Uterus (tissue), 4 donors: Measurements from ENCODE around the gene TALDO1. TPM values are rescaled to one million over a fixed set of nuclear protein-coding genes. Genes with fewer than 3 reads are reported as not detected.

Experiments used
- DNase-seq, 2 donors: peaks; one replicate each; pipeline ENCODE4 v3.0.0-alpha.2; 2019 to 2020
- H3K27ac ChIP-seq, 2 donors: fragments of 200-600 bp; sonication (generic); 1 replicate in 1 of 2; 2 replicates in 1 of 2; pipeline ENCODE4 v1.5.1; 2016 to 2018
- H3K27me3 ChIP-seq, 2 donors: fragments of 200-600 bp; sonication (generic); one replicate each; pipeline ENCODE4 v1.5.1; 2018 to 2019; ENCODE audit warnings: control low read depth in 1 of 2
- H3K36me3 ChIP-seq, 2 donors: fragments of 200-600 bp; sonication (generic); one replicate each; pipeline ENCODE4 v1.5.1; 2019; ENCODE audit warnings: control low read depth in 1 of 2
- H3K4me1 ChIP-seq, 2 donors: fragments of 200-600 bp; sonication (generic); one replicate each; pipeline ENCODE4 v1.5.1; 2018 to 2019; ENCODE audit warnings: control low read depth in 1 of 2
- H3K4me3 ChIP-seq, 2 donors: fragments of 200-600 bp; sonication (generic); 1 replicate in 1 of 2; 2 replicates in 1 of 2; pipeline ENCODE4 v1.5.1; 2018 to 2019; ENCODE audit warnings: mild to moderate bottlenecking in 1 of 2
- H3K9me3 ChIP-seq, 2 donors: fragments of 200-600 bp; sonication (generic); one replicate each; pipeline ENCODE4 v1.5.1; 2019; ENCODE audit warnings: control low read depth in 1 of 2
- CTCF ChIP-seq, 4 experiments: fragments of 200-600 bp in 2 of 4; fragments of 450-650 bp in 2 of 4; sonication (generic) in 2 of 4; IDR thresholded peaks; one replicate each; pipeline ENCODE4 v1.5.1; 2016 to 2019; ENCODE audit warnings: antibody characterized with exemption in 4 of 4, mild to moderate bottlenecking in 2 of 4, moderate library complexity in 1 of 4
- POLR2A ChIP-seq, 2 donors: fragments of 450-650 bp; IDR thresholded peaks; one replicate each; pipeline ENCODE4 v1.6.1; 2016; ENCODE audit warnings: antibody characterized with exemption in 2 of 2, mild to moderate bottlenecking in 1 of 2, moderate library complexity in 1 of 2
- intact Hi-C: fragments of 100-400 bp; cut with DNase I; formaldehyde crosslinking; loops from one replicate; pipeline ENCODE4 v1.15.1; 2023; ENCODE audit warnings: low total_unique reads
- total RNA-seq, 4 donors: library from RNA; depleted of rRNA in 3 of 4; stranded (reverse); fragments of >200 nt in 3 of 4; gene quantifications; one replicate each; pipeline versions ENCODE4 v1.1.0 to v1.2.4, GENCODE V29; 2014 to 2023
- donor health status: DM: yes; HTN: yes; CAD: no.

The TALDO1 gene
- total RNA-seq: 100 to 1,000 TPM in 1 of 4 donors, 10 to 100 TPM in 3; 60.3 to 146 (median 66.9) TPM

GRCh38 chr11:747158-748006 is at the start of gene TALDO1:
TSS of gene TALDO1 (plus strand) at chr11:747464. CDS start at chr11:747482, 18 bp downstream.
- Histone ChIP-seq H3K36me3 (no peaks in the 10 kb centered on the region), H3K4me3 (peak within 1 kb of the TSS; percentile 48 to 62), H3K27ac (peak within 1 kb of the TSS; percentile 59 to 74), H3K9me3 (no peaks in the 10 kb centered on the region), H3K4me1 (no peaks in the 10 kb centered on the region), H3K27me3 (no peaks in the 10 kb centered on the region)
- DNase-seq: peak; percentile 86 to 91
- intact Hi-C loops: no loop called here
- TF ChIP-seq CTCF (IDR thresholded peaks at IDR 0.05): peak in 3 of 4 experiments; percentile 44 to 51 (median 50)
- TF ChIP-seq POLR2A (IDR thresholded peaks at IDR 0.05): peak in 1 of 2 donors; percentile 75

- no peaks in the 10 kb centered on the region for H3K27me3 ChIP-seq
- DNase-seq: peak in 1 of 2 donors; percentile 27
- intact Hi-C loops: no loop called here
- no peaks in the 10 kb centered on the region for H3K9me3 ChIP-seq
- H3K4me1 ChIP-seq: peaks cover 6 to 7% of the 10 kb centered on the region in 2 donors
- H3K27ac ChIP-seq: peak overlapping the region; percentile 100
- TF ChIP-seq CTCF (IDR thresholded peaks at IDR 0.05): no peak
- TF ChIP-seq POLR2A (IDR thresholded peaks at IDR 0.05): no peak
- no peak overlapping the region for H3K4me3 ChIP-seq
- no peaks in the 10 kb centered on the region for H3K36me3 ChIP-seq
Measured at GRCh38 chr11:697811-698311, 49.4 kb upstream of the TALDO1 start.

GRCh38 chr11:698493-699115 is 48.7 kb upstream of the TALDO1 start:
- Histone ChIP-seq H3K36me3 (no peaks in the 10 kb centered on the region), H3K4me1 (peaks cover 6 to 7% of the 10 kb centered on the region in 2 donors)

GRCh38 chr11:699116-699508 is 48.2 kb upstream of the TALDO1 start:
- Histone ChIP-seq H3K4me1 (peaks cover 1 to 7% of the 10 kb centered on the region in 2 donors), H3K4me3 (no peak overlapping the region), H3K27ac (no peak overlapping the region), H3K36me3 (no peaks in the 10 kb centered on the region), H3K9me3 (no peaks in the 10 kb centered on the region), H3K27me3 (no peaks in the 10 kb centered on the region)
- intact Hi-C loops: no loop called here
- TF ChIP-seq CTCF (IDR thresholded peaks at IDR 0.05): no peak
- DNase-seq: no peak

More at GRCh38 chr11:698493-699115, 48.7 kb upstream of the TALDO1 start:
- H3K27ac ChIP-seq: peak overlapping the region; percentile 100
- H3K9me3 ChIP-seq: no peaks in the 10 kb centered on the region
- no peak overlapping the region for H3K4me3 ChIP-seq
- no peak for DNase-seq
- TF ChIP-seq POLR2A (IDR thresholded peaks at IDR 0.05) (no peak), CTCF (IDR thresholded peaks at IDR 0.05) (no peak)
- intact Hi-C loops: no loop called here
- no peaks in the 10 kb centered on the region for H3K27me3 ChIP-seq

GRCh38 chr11:699753-700152 is 47.5 kb upstream of the TALDO1 start:
- peaks cover 0 to 7% of the 10 kb centered on the region in 2 donors for H3K4me1 ChIP-seq

More at GRCh38 chr11:699753-700152, 47.5 kb upstream of the TALDO1 start:
- H3K9me3 ChIP-seq: no peaks in the 10 kb centered on the region
- H3K27ac ChIP-seq: no peak overlapping the region
- no peak for TF ChIP-seq CTCF (IDR thresholded peaks at IDR 0.05)
- TF ChIP-seq POLR2A (IDR thresholded peaks at IDR 0.05): no peak
- no peak for DNase-seq
- intact Hi-C loops: no loop called here
- no peaks in the 10 kb centered on the region for H3K27me3 ChIP-seq
- no peaks in the 10 kb centered on the region for H3K36me3 ChIP-seq
- no peak overlapping the region for H3K4me3 ChIP-seq
